ENCODE results near the gene PTH1R. TPM values are rescaled to one million over a fixed set of nuclear protein-coding genes. Genes with fewer than 3 reads are reported as not detected.
A peak's percentile ranks its signal among the peaks of the same experiment; 100 is the strongest.

PTH1R gene
- polyA plus RNA-seq, 1 of the 3 experiments (the other 2 are of a cell fraction), result 0.07 TPM

GRCh38 chr3:46899151-46900006, 21.9 kb downstream of the PTH1R start:
- H4K20me1 ChIP-seq (ENCODE audit: insufficient read depth), result no peaks in the 10 kb centered on the region
- no peaks in the 10 kb centered on the region for H3K9me2 ChIP-seq
- 84% methylated on average over 12 of the region's 22 CpGs for WGBS (ENCODE audit: low lambda C conversion rate)
- ChIA-PET POLR2A (interaction anchor here (1.7 kb wide), 1 partner anchor 54 kb away, joined by 7 read pairs; no protein-coding TSS in a partner anchor), CTCF (interaction anchor here (0.6 to 31.0 kb wide), 12 partner anchors 10 to 411 kb away, joined by 3 to 480 read pairs (median 4); partner anchors contain the start of gene PTH1R)
- no peak overlapping the region for H2AFZ ChIP-seq (ENCODE audit: low read depth)
- no peak overlapping the region; a peak in 1 of 4 replicates for H3K27ac ChIP-seq (ENCODE audit: low read depth in 2 of 2, low read length in 1 of 2)
- H3K9me3 ChIP-seq, result no peaks in the 10 kb centered on the region
- H3K79me2 ChIP-seq (ENCODE audit: insufficient read depth), result no peaks in the 10 kb centered on the region
- H3K36me3 ChIP-seq (replicated peaks in 1 of 2; ENCODE audit: control insufficient read depth in 1 of 2, insufficient read depth in 2 of 2, low read length in 1 of 2), result no peaks in the 10 kb centered on the region
- H3K4me3 ChIP-seq (ENCODE audit: low read depth in 2 of 2, low read length in 1 of 2), result no peak overlapping the region
- no peak for DNase-seq
- no peak overlapping the region for H3K4me2 ChIP-seq
- no peak for TF ChIP-seq YY1 (IDR thresholded peaks at IDR 0.05; ENCODE audit: low read depth)
- no peak for TF ChIP-seq GABPA (IDR thresholded peaks at IDR 0.05; ENCODE audit: low read depth)
- TF ChIP-seq, protein P1, sequence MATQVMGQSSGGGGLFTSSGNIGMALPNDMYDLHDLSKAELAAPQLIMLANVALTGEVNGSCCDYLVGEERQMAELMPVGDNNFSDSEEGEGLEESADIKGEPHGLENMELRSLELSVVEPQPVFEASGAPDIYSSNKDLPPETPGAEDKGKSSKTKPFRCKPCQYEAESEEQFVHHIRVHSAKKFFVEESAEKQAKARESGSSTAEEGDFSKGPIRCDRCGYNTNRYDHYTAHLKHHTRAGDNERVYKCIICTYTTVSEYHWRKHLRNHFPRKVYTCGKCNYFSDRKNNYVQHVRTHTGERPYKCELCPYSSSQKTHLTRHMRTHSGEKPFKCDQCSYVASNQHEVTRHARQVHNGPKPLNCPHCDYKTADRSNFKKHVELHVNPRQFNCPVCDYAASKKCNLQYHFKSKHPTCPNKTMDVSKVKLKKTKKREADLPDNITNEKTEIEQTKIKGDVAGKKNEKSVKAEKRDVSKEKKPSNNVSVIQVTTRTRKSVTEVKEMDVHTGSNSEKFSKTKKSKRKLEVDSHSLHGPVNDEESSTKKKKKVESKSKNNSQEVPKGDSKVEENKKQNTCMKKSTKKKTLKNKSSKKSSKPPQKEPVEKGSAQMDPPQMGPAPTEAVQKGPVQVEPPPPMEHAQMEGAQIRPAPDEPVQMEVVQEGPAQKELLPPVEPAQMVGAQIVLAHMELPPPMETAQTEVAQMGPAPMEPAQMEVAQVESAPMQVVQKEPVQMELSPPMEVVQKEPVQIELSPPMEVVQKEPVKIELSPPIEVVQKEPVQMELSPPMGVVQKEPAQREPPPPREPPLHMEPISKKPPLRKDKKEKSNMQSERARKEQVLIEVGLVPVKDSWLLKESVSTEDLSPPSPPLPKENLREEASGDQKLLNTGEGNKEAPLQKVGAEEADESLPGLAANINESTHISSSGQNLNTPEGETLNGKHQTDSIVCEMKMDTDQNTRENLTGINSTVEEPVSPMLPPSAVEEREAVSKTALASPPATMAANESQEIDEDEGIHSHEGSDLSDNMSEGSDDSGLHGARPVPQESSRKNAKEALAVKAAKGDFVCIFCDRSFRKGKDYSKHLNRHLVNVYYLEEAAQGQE (IDR thresholded peaks at IDR 0.05; ENCODE audit: low read depth, low read length), result no peak
- no peaks in the 10 kb centered on the region for H3K27me3 ChIP-seq (ENCODE audit: insufficient read depth)
- H3K9ac ChIP-seq, result no peak overlapping the region
- peaks cover 0 to 29% of the 10 kb centered on the region in 2 experiments; a peak in 1 of 4 replicates for H3K4me1 ChIP-seq (ENCODE audit: control insufficient read depth in 1 of 2, insufficient read depth in 2 of 2, low read depth in 1 of 2, low read length in 1 of 2)
- no peaks in the 10 kb centered on the region for H3F3A ChIP-seq (replicated peaks; ENCODE audit: insufficient read depth)

- H3K36me3 ChIP-seq (replicated peaks in 1 of 2; ENCODE audit: control insufficient read depth in 1 of 2, insufficient read depth in 2 of 2, low read length in 1 of 2), result no peaks in the 10 kb centered on the region
- no peak overlapping the region for H3K4me3 ChIP-seq (ENCODE audit: low read depth in 2 of 2, low read length in 1 of 2)
- peaks cover 0 to 29% of the 10 kb centered on the region in 2 experiments; a peak in 1 of 4 replicates for H3K4me1 ChIP-seq (ENCODE audit: control insufficient read depth in 1 of 2, insufficient read depth in 2 of 2, low read depth in 1 of 2, low read length in 1 of 2)
- ChIA-PET POLR2A (interaction anchor here (1.7 kb wide), 1 partner anchor 54 kb away, joined by 7 read pairs; no protein-coding TSS in a partner anchor), CTCF (interaction anchor here (0.6 to 31.0 kb wide), 10 partner anchors 9 to 411 kb away, joined by 3 to 480 read pairs (median 4); partner anchors contain the start of gene PTH1R)
- no peaks in the 10 kb centered on the region for H3K79me2 ChIP-seq (ENCODE audit: insufficient read depth)
- no peak overlapping the region for H2AFZ ChIP-seq (ENCODE audit: low read depth)
- no peak overlapping the region for H3K4me2 ChIP-seq
- TF ChIP-seq CHD2 (IDR thresholded peaks at IDR 0.05; ENCODE audit: low read length, partially characterized antibody) (peak; percentile 77), EP300 (IDR thresholded peaks at IDR 0.05; ENCODE audit: borderline replicate concordance in 1 of 2, low read depth in 1 of 2, low read length in 1 of 2) (0 out of 4 replicates have a peak, but pooled peaks of 1 of the 2 experiments have one; percentile 18)
- TF ChIP-seq, protein P2, sequence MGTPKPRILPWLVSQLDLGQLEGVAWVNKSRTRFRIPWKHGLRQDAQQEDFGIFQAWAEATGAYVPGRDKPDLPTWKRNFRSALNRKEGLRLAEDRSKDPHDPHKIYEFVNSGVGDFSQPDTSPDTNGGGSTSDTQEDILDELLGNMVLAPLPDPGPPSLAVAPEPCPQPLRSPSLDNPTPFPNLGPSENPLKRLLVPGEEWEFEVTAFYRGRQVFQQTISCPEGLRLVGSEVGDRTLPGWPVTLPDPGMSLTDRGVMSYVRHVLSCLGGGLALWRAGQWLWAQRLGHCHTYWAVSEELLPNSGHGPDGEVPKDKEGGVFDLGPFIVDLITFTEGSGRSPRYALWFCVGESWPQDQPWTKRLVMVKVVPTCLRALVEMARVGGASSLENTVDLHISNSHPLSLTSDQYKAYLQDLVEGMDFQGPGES (IDR thresholded peaks at IDR 0.05; ENCODE audit: low read depth, low read length), result no peak
- H3K9ac ChIP-seq, result no peak overlapping the region
- no peak overlapping the region; a peak in 1 of 4 replicates for H3K27ac ChIP-seq (ENCODE audit: low read depth in 2 of 2, low read length in 1 of 2)
- no peaks in the 10 kb centered on the region for H3K9me3 ChIP-seq
- H3K27me3 ChIP-seq (ENCODE audit: insufficient read depth), result no peaks in the 10 kb centered on the region
- peak; percentile 79 for DNase-seq
- H4K20me1 ChIP-seq (ENCODE audit: insufficient read depth), result no peaks in the 10 kb centered on the region
- WGBS (ENCODE audit: low lambda C conversion rate), result 37% methylated on average over 3 of the region's 5 CpGs
- no peaks in the 10 kb centered on the region for H3F3A ChIP-seq (replicated peaks; ENCODE audit: insufficient read depth)
- H3K9me2 ChIP-seq, result no peaks in the 10 kb centered on the region
These were observed 22.4 kb downstream of the PTH1R start for GRCh38 chr3:46900007-46900292.

All from SK-N-SH (cell line).